ENCODE results near the gene GLI3.

- TF ChIP-seq ARNT (IDR thresholded peaks at IDR 0.05) (no peak), SP1 (IDR thresholded peaks at IDR 0.05) (no peak), CTBP1 (IDR thresholded peaks at IDR 0.05; ENCODE audit: borderline replicate concordance) (no peak), TARDBP (IDR thresholded peaks at IDR 0.05) (no peak), LEF1 (IDR thresholded peaks at IDR 0.05; ENCODE audit: borderline replicate concordance) (no peak), FOXM1 (IDR thresholded peaks at IDR 0.05; ENCODE audit: borderline replicate concordance) (no peak), ZNF384 (IDR thresholded peaks at IDR 0.05) (no peak), FOXA1 (IDR thresholded peaks at IDR 0.05) (no peak), ELF4 (IDR thresholded peaks at IDR 0.05) (no peak), SUZ12 (IDR thresholded peaks at IDR 0.05) (no peak), HDGF (IDR thresholded peaks at IDR 0.05; ENCODE audit: borderline replicate concordance) (no peak), L3MBTL2 (conservative IDR thresholded peaks at IDR 0.05) (no peak), PKNOX1 (IDR thresholded peaks at IDR 0.05) (no peak)
Measured at GRCh38 chr7:42181566-42181965, 55.4 kb downstream of the GLI3 start.
